SIG-M5 (cell line): ENCODE data around the gene GALNT18.
"Not testable (repeated sequence)": the region's sequence is repeated elsewhere in the genome, so short reads cannot be mapped to it uniquely, and the experiment has no call there.

Source experiments
- DNase-seq: peaks from one replicate; lab custom pipeline; 2025; lab: John Stamatoyannopoulos, UW

The GALNT18 gene

GRCh38 chr11:11384829-11385228, 237.0 kb downstream of the GALNT18 start:
- no peak for DNase-seq

GRCh38 chr11:11383995-11384394, 237.8 kb downstream of the GALNT18 start:
- DNase-seq = no peak

DNA sequence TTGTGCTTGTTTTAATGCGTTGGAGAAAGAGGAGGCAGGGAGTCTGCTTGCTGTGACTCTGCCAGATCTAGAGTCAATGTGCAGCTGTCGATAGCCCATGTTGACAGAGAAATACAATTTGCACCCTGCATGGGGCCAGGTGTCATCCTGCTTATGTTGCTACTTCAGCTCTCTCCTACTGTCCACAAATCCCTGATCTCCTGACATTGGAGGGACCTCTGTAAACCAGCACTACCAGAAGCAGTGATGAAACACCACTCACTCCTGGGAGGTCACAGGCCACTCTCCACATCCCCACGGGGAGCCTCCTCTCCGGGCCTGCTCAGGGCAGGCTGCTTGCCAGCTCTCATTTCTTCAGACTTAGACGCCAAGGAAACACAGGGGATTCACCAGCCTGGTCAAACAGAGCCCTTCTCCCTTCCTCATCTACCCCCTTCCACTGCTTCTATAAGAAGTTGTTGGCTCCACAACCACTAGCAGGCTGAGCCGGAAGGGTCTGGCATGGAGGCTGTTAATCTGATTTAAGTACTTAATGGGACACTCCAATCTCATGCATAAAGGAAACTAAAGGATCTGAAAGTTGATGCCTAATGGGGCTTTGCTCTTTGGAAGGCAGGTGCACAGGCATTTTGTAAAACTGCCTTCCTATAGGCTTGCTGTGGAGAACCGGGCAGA, 238.8 kb downstream of the GALNT18 start:
- DNase-seq = no peak

GRCh38 chr11:11381471-11382105, 240.2 kb downstream of the GALNT18 start:
- DNase-seq = no peak

- no peak for DNase-seq
Measured at GRCh38 chr11:11380883-11381282, 240.9 kb downstream of the GALNT18 start.

DNA sequence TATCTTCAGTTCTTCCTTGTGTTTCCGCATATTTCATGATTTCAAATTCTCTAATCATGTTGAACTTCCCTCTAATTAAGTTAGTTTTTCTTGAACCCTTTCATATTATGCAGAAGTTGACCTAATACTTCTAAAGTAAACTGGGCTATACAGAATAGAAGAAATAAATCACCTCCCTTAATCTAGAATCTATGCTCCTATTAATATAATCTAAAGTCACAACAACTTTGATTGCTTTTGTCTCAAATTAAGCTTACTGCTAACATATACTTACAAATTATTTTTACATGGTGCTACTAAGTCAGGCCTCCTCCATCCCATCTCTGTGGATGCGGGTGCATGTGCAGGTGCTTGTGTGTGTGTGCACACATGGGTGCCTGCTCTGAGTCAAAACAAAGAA, 241.5 kb downstream of the GALNT18 start:
- no peak for DNase-seq

DNA sequence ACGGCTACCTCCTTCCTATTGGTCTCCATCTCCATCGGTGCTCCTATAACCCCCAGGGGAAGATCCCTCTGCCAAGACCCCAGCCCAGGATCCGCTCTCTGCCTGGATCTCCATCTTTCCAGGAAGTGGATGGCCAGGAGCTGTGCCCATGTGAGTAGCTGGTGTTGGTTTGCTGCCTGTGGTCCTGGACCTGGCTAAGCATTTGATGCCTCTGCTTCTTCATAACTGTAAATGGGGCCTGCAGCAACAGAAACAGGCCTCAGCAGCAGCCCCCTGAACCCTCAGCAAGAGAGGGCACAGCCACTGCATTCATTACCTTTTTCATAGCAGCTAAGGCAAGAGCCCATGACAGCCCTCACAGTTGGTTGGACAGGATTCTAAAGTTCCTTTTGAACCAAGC, 242.1 kb downstream of the GALNT18 start:
- no peak for DNase-seq

- DNase-seq = no peak
Measured at GRCh38 chr11:11378184-11378940, 243.4 kb downstream of the GALNT18 start.

GRCh38 chr11:11374358-11375148, 247.3 kb downstream of the GALNT18 start:
- no peak for DNase-seq

DNA sequence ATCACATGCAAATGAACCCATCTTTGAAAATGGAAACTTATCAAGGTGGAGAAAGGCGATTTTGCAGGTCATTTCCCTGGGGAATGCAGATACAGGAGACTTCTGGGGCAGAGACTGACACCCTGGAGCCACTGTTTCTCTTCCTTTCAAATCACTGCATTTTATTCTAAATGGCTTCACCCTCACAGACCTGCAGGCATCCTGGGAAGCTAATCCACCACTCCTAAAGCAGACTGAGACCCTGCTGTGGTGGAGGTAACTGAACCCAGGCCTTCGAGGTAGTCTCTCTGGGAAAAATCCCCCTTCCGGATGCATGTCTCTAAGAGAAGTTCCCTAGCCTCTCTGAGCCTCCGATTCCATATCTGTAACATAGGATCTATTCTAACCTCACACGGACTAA, 247.9 kb downstream of the GALNT18 start:
- DNase-seq = no peak

DNA sequence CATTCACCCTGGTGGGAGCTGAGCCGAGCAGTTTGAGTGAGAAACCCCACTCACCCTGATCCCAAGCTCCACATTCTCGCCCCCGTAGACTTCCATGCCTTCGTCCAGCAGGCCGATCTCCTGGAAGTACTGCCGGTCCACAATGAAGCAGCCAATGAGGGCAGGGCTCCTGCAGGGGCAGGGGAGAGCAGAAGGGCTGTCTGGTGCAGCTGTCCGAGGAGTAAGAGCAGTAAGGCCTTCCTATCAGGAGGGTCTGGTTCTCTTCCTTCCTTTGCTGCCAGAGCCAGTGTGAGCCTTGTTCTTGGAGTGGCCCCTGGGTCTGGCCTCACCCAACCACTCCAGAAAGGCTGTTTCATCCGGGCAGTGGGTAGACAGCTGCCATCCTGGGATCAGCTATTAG, 249.3 kb downstream of the GALNT18 start:
- DNase-seq = no peak

- DNase-seq = no peak
Measured at GRCh38 chr11:11370962-11371303, 250.9 kb downstream of the GALNT18 start.

DNA sequence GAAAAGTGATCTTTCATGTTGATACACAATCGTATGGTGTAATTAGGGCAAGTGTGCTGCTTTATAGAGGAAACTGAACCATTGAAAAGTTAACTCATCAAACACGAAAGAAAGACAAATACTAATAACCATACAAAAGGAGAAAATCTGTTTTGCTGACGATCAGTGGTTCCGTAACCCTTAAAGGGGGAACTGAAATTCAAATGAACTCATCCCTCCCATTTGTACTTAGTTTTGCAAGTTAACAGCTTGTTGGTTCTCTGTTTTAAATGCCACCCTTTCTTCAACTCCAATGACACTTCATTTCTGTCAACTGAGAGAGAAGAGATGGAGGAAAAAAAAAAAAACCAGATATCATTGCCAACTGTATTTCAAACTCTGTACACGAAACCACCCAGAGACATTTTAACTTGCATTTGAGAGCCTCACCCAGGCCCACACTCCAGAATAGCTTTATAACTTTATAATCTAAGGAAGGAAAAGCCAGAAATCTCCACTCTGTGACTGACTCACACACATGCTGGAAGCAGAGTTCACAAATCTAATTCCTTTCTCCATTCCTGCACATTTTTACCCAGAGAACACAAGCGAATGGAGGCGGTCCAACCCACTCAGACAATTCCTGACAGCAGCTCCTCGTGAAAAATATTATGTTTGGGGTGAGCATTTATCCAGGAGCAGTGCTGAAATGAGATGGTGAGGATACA, 251.4 kb downstream of the GALNT18 start:
- DNase-seq = peak; percentile 56

DNA sequence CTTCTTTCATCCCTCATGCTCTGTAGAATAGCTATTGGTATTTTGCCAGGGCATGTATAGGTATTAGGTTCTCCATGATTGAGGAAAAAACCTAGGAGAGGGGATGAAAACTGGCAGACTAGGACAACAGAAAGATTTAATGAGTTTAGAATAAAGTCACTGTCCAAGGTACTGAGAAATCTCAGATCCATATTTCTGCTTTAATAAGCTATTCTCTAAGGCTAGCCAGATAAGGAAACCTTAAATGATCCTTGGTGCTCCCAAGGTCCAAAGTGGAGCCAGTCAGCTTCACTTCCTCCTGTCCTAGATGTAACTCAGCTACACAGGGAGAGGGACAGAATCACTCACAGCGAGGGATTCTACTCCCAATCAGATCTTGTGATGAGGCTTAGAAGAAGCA, 255.0 kb downstream of the GALNT18 start:
- no peak for DNase-seq

GRCh38 chr11:11363674-11364073, 258.1 kb downstream of the GALNT18 start:
- no peak for DNase-seq

- DNase-seq = no peak
Measured at GRCh38 chr11:11359611-11360010, 262.2 kb downstream of the GALNT18 start.

DNA sequence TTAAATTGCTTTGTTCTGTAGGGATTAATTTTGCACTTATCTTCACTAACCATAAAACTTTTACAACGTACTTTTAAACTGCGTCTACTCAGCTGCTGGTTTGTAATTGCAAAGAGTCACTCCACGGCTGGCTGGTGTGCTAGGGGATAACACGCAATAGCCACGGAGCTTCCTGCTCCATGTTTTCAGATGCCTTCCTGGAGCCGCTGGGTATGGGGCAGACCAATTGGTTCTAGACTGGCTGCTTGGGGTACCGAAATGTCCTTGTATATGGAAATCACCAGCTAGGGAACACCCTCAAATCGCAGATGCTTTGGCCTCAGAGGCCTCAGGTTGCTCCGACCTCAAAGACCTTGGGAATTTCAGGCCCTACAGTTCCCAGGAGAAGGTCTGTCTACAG, 265.0 kb downstream of the GALNT18 start:
- no peak for DNase-seq

DNA sequence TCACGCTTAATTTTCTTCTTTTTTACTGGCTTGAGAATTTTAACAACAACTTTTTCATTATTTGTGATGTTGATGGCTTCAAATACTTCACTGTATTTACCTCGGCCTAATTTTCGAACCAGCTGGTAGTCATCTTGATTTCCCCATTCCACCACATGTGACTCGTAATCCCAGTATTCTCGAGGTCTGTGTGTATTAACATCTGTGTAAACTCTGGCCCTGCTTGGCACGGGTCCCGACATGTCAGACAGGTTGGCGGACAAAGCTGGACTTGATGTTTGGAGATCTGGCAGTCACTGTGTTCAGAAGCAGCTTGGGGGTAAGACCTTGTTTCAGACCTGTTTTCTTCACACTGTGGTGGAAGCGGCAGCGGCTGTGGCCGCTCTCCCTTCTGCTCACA, 268.9 kb downstream of the GALNT18 start, which contains the start of gene CSNK2A3:
TSS of gene CSNK2A3 (minus strand) at position 373 of the 400 bp plus-strand sequence. CDS start at position 242, 131 bp downstream.
- not testable (repeated sequence) for DNase-seq

DNA sequence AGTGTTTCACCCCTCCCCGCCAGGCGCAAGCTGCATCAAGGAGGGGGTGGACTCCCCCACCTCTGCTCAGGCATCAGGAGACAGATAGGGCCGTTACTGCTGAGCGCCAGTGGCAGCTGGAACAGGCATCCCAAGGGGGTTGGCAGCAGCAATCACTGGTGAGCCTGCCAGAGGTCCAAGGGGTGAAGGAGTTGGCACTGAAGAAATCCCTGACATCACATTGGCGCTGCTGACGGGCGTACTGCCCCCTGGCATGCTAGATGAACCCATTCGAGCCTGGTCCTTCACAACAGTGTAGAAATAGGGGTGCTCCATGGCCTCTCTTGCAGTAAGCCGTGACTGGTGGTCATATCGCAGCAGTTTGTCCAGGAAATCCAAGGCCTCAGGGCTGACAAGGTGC, 270.0 kb downstream of the GALNT18 start:
- not testable (repeated sequence) for DNase-seq

GRCh38 chr11:11351042-11351586, 270.7 kb downstream of the GALNT18 start:
- DNase-seq = no peak

GRCh38 chr11:11349870-11350337, 271.9 kb downstream of the GALNT18 start:
- no peak for DNase-seq
